IPS-NIHi7 (cell line): Measurements from ENCODE around the gene CLCN2.
"Not testable (repeated sequence)": the region's sequence is repeated elsewhere in the genome, so short reads cannot be mapped to it uniquely, and the experiment has no call there.

ENCODE experiments used
- DNase-seq: peaks from one replicate; pipeline ENCODE4 v3.0.0; 2012; ENCODE audit warnings: mixed read lengths; ENCODE audit errors: extremely low spot score

Gene CLCN2

GRCh38 chr3:184345317-184346144 lies 15.9 kb downstream of the CLCN2 start:
- peak; percentile 84 for DNase-seq

DNA sequence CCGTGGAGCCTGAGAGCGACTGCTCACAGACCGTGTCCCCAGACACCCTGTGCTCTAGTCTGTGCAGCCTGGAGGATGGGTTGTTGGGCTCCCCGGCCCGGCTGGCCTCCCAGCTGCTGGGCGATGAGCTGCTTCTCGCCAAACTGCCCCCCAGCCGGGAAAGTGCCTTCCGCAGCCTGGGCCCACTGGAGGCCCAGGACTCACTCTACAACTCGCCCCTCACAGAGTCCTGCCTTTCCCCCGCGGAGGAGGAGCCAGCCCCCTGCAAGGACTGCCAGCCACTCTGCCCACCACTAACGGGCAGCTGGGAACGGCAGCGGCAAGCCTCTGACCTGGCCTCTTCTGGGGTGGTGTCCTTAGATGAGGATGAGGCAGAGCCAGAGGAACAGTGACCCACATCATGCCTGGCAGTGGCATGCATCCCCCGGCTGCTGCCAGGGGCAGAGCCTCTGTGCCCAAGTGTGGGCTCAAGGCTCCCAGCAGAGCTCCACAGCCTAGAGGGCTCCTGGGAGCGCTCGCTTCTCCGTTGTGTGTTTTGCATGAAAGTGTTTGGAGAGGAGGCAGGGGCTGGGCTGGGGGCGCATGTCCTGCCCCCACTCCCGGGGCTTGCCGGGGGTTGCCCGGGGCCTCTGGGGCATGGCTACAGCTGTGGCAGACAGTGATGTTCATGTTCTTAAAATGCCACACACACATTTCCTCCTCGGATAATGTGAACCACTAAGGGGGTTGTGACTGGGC lies 16.7 kb downstream of the CLCN2 start:
- DNase-seq, result no peak

DNA sequence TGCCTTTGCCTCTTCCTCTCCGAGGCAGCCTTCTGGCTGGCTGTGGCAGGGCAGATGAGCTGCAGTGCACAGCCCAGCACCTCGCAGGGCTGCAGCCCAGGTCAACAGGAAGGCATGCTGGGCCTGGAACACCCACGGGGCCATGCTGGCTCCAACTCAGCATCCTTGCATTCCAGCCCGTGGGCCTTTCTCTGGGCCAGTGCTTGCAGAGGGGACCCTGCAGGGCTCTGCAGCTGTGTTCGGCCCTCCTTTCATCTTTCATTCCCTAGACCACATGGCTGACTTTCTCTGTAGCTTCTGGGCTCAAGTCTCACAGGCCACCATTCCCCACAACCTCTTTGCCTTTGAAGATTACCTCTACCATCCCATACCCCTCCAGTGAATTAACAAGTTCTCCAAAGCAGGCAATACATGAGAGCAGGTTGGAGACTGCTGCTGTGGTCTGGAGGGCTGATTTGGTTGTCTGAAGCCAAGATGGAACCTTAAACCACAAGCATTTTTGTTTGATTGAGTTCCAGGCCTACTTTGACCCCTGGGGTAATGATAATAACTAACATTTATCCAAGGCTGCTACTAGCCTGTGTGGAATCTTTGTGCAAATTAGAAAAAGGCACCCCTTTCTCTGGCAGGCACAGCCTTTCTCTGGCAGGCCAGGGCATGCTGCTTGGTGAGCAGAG lies 18.1 kb downstream of the CLCN2 start:
- no peak for DNase-seq

GRCh38 chr3:184341925-184342324 lies 19.5 kb downstream of the CLCN2 start:
- no peak for DNase-seq

DNA sequence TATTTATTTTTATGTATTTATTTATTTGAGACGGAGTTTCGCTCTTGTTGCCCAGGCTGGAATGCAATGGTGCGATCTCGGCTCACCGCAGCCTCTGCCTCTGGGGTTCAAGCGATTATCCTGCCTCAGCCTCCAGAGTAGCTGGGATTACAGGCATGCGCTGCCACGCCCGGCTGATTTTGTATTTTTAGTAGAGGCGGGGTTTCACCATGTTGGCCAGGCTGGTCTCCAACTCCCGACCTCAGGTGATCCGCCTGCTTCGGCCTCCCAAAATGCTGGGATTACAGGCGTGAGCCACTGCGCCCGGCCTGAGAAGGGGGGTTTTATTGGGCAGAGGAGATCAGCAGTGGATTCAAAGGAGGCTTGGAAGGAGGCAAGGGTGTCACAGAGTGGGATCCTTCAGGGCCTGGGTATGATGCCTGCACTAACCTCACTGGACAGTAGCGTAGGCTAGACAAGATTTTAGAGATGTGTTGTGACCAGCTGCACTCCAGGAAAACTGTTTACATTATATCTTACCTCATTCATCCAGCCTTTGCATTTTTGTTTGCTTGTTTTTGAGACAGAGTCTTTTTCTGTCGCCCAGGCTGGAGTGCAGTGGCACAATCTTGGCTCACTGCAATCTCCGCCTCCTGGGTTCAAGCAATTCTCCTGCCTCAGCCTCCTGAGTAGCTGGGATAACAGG lies 21.8 kb downstream of the CLCN2 start:
- DNase-seq, result not testable (repeated sequence)

DNA sequence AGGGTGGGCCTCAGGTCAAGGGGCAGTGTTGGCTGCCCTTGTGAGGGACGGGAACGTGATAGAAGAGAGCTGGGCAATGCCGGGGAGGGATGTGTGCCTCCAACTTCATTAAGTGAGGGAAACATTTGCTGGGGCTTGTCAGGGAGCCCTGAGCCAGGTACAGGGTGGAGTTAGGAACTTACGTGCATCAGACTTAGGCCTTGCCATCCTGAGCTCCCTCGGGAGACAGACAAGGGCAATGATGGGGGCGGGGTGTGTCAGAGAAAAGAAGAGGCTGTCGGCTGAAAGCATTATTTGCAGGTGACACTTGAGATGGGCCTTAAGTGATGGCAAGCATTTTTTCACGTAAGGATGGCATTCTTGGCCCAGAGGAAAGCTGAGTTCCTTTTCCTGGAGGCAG lies 22.4 kb downstream of the CLCN2 start:
- DNase-seq, result no peak

GRCh38 chr3:184338511-184338945 lies 22.9 kb downstream of the CLCN2 start:
- DNase-seq, result peak; percentile 90

- DNase-seq, result no peak
Observed at GRCh38 chr3:184337981-184338380, 23.4 kb downstream of the CLCN2 start.

GRCh38 chr3:184337399-184337714 lies 24.0 kb downstream of the CLCN2 start, which contains the start of gene FAM131A:
Gene FAM131A, plus strand, starts transcription at chr3:184337600. Its CDS starts 31 bp downstream, at chr3:184337631.
- no peak for DNase-seq

DNA sequence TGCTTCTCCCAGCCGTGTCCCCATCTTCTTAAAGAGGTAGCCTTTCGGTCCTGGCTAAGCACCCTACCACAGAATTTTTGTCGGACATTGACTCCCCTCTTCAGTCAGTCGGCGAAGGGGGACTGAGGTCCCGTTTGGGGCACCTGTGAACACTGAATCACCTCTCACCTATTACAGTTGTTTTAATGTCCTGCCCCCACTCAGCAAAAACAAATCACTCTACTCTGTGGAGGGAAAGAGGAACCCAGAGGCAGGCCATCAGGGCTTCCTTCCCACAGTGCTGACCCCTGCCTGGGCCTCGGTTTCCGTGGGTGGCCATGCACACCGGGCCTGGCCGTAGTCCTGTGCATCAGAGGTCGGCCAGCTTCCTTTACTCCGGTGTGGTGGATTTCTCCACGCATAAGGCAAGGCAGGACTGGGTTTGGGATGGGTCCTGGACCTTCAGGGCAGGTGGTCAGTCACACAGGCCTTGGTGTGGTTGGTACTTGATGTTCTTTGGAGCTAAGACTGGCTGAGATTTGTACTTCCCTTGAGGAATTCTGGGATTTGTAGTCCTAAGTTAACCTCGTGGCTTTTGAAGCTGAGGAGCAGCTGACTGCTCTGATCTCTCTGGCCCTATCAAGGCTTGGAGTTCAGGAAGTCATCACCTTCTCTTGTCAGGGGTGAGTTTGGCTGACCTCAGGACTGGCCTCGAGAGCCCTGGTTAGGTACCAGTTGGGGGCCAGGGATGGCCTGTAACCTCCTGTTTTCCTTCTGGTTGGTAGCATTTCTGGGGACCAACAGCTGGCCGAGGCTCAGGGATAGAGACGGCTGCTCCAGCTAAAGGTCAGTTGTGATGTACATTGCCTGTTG lies 24.6 kb downstream of the CLCN2 start:
- DNase-seq, result no peak

GRCh38 chr3:184335661-184336546 lies 25.5 kb downstream of the CLCN2 start:
- DNase-seq, result peak; percentile 90

- DNase-seq, result peak; percentile 24
Observed at GRCh38 chr3:184335291-184335660, 26.1 kb downstream of the CLCN2 start.

GRCh38 chr3:184334470-184335158 lies 26.8 kb downstream of the CLCN2 start:
- DNase-seq, result no peak

GRCh38 chr3:184333700-184334099 lies 27.7 kb downstream of the CLCN2 start:
- DNase-seq, result no peak

GRCh38 chr3:184333190-184333589 lies 28.2 kb downstream of the CLCN2 start:
- no peak for DNase-seq

- DNase-seq, result no peak
Observed at GRCh38 chr3:184332370-184333090, 28.9 kb downstream of the CLCN2 start.

GRCh38 chr3:184328516-184328915 lies 32.9 kb downstream of the CLCN2 start:
- no peak for DNase-seq

DNA sequence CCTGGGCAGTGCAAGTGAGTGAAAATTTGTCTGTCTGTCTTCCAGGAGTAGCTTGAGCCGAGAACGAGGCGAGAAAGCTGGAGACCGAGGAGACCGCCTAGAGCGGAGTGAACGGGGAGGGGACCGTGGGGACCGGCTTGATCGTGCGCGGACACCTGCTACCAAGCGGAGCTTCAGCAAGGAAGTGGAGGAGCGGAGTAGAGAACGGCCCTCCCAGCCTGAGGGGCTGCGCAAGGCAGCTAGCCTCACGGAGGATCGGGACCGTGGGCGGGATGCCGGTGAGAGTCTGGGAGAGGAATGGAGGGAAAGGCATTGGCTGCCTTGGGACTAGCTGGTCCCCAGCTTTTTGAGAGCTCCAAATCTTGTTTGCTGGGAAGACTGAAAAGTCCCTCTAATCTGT lies 34.2 kb downstream of the CLCN2 start:
- no peak for DNase-seq
